GM21723 (cell line): ENCODE measurements around the gene QKI.
A peak's percentile ranks its signal among the peaks of the same experiment; 100 is the strongest.

ENCODE experiments used
- ATAC-seq: cut with Tn5 transposase; IDR thresholded peaks from one replicate; pipeline ENCODE4 v1.9.1; 2021; ENCODE audit warnings: mild to moderate bottlenecking, moderate library complexity; ENCODE audit not compliant: unreplicated experiment

The QKI gene

DNA sequence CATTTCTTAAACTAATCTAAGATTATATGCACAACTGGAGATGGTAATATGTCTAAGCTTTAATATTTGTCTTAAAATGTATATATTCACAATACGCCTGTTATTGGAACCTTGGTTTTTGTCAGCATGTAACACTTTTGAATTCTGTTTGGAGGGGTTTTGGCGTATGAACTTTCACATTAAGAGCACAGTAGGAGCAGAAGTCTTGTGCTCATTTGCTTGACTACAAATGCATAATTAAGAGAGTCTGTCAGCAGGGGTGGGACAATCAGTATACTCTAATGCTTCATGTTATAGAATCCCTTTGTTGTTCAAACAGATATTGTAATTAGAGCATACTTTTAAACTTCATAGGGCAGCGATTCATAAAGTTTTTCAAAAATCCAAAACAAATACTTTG, 112.8 kb downstream of the QKI start:
- ATAC-seq = no peak

GRCh38 chr6:163529605-163530004, 115.1 kb downstream of the QKI start:
- ATAC-seq = no peak

GRCh38 chr6:163530406-163530805, 115.9 kb downstream of the QKI start:
- ATAC-seq = no peak

DNA sequence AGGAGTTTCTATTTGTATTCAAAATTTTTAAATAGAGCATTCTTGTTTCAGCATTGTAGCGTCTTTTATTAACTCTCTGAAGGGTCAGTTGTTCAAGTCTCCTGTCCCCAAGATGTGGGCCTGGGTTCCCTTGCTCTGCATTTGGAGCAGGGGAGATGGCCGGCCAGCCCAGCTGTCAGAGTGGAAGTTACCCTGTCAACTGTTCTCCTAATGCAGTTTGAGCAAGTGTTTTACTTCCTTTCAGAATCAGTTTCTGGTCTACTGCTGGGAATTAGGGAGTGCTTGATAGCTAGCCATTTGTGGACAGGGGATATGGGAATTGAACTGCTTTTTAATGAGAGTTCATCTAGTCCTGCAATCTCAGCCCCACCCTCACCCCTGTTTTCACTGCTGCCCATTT, 116.6 kb downstream of the QKI start:
- ATAC-seq = no peak

- no peak for ATAC-seq
Measured at GRCh38 chr6:163532526-163533078, 118.1 kb downstream of the QKI start.

DNA sequence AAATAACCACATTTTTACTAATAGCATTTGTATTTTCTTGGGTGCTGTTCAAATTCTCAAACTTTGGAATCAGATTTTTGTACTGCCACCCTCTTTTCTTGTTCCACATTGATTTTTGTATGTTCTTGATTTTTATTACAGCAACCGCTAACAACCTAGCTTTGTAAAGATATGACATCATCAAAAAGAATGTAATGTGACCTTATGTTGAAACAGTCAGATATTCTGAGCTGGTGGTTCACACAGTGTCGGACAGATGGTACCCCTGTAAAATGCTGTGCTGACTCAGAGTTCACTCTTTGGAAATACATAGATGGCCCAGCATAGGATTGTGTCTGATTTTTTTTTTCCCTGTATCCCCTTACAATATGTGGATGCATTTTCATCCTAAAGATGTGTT, 118.9 kb downstream of the QKI start:
- ATAC-seq = no peak

- no peak for ATAC-seq
Measured at GRCh38 chr6:163536770-163537169, 122.3 kb downstream of the QKI start.

- ATAC-seq = no peak
Measured at GRCh38 chr6:163538331-163538730, 123.8 kb downstream of the QKI start.

- ATAC-seq = no peak
Measured at GRCh38 chr6:163539101-163539762, 124.7 kb downstream of the QKI start.

- no peak for ATAC-seq
Measured at GRCh38 chr6:163543321-163543720, 128.8 kb downstream of the QKI start.

DNA sequence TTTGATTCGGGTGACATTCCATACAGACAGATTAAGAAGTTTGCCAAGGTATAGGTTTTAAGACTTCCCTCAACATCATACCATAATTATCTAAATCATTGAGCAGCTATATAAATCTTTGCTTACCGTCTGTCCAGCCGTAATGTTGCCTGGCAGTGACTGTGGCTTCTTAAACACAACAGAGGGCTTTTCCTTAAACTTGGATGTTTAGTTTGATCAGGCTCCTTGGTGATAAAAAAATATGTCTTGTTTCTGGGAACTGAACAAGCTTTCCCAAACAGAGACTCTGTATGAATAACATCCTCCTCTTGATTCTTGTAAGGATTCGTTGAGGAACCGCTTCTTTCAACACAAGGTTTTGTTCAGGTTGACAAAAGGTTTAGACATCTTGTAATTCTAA, 130.9 kb downstream of the QKI start:
- no peak for ATAC-seq

DNA sequence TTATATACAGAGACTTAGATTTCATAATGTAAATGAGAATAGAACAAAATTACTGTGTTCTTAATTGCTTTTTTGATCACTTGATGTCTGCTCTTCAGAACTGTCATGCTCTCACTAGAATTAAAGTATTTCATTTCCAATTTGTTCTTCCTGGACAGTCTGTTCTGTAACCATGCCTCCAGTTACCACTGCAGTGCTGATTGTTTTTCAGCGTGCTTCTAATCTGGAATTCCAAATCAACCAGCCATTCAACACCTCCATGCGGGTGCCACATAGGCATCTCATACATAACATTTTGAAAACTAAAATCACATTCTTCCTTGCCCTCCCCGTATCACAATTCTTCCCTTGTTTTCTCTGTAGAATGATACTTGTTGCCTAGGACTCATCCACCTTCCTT, 132.8 kb downstream of the QKI start:
- ATAC-seq = no peak

GRCh38 chr6:163548624-163549023, 134.1 kb downstream of the QKI start:
- no peak for ATAC-seq

GRCh38 chr6:163554032-163554431, 139.5 kb downstream of the QKI start:
- peak; percentile 38 for ATAC-seq

GRCh38 chr6:163554663-163555062, 140.1 kb downstream of the QKI start:
- ATAC-seq = peak; percentile 65

DNA sequence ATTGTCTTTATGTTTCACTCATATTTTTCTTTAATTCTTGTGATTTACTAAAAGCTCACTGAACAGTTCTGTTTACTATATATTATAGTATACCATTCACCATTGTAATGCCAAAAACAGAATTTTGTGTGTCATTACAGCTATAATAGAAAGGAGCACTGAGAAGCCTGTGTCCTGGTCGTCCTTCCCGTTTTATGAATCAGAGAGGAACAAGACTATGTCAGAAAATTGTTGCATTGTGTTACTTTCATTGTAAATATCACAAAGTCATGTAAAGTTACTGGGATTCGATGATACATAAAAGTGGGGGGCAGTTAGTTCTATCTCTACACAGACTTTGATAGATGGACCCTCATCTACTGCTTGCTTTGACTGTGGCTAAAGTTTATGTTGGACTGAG, 145.1 kb downstream of the QKI start:
- ATAC-seq = no peak

DNA sequence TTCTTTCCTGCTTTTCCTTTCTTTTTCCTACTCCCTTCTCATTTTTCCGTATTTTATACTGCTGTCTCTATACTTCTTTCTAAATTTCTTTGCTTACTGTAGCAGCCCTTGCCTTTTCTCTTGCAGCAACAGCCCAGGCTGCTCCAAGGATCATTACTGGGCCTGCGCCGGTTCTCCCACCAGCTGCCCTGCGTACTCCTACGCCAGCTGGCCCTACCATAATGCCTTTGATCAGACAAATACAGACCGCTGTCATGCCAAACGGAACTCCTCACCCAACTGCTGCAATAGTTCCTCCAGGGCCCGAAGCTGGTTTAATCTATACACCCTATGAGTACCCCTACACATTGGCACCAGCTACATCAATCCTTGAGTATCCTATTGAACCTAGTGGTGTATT, 148.8 kb downstream of the QKI start:
- no peak for ATAC-seq

GRCh38 chr6:163564534-163564933, 150.0 kb downstream of the QKI start:
- ATAC-seq = no peak

DNA sequence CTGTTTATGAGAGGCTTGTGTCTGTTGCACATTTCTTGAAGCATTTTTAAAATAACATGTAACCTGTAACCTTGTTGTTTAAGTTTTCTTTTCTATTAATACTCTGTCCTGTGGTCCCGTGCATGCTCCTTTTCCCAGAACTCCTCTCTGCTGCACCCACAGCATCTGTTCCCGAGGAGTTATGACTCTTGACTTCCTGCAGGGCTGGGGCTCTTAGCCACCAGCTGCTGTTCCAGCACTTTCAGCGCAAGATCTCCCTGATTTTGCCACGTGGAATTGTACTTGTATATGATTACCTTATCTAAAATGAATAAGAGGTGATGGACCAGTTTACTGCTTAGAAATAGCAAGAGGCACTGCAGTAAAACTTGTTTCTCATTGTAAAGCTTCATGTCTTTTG, 150.6 kb downstream of the QKI start:
- no peak for ATAC-seq

GRCh38 chr6:163566056-163566455, 151.5 kb downstream of the QKI start:
- no peak for ATAC-seq

DNA sequence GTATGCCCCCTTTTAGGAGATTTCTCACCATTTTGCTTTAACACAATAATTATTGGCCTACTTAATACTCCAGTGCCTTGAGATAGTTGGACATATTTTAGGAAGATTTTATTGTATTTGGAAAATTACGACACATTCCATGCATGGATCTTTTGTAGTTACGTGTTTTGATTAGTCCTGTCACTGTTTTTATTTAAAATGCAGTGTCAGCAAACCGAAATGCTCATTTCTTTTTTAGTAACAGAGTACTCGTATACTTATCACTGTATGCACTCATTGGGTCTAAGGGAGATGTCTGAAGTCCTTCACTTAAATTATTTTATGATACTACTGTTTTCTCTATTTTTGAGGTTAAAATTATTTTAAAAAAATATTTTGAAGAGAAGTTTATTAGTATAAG, 153.8 kb downstream of the QKI start:
- no peak for ATAC-seq

DNA sequence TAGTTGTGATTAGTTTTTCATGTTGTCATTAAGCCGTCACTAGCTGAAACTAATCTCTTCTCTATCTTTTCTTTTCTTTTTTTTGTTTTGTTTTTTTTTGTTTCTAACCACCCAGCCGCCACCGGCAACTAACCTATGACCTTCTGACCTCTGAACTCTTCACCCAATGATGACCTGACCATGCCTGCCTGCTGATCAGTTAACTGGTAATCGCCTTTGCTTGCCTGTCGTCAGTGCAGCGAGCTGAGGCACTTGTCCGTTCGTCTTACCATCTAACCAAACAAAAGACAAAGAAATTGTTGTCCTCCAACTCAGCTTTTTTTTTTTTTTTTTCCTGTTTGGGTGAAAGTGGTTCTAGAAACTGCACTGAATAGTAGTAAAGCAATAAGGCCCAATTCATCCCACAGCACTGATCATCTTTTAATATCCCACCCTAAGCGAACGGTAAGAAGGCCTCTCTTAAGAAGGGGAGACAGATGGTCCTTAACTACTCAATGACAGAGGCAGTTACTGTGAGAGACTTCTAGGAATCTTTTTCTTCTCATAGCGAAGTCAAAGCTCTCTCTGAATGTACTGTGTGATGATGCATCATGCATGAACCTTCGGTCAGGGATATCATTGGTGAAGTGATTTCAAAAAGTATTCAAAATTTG, 156.2 kb downstream of the QKI start:
- ATAC-seq = no peak

GRCh38 chr6:163571730-163572129, 157.2 kb downstream of the QKI start:
- ATAC-seq = no peak
